ENCODE data around the gene AP1S1.
"Not testable (repeated sequence)": the region's sequence is repeated elsewhere in the genome, so short reads cannot be mapped to it uniquely, and the experiment has no call there.

Gene AP1S1

GRCh38 chr7:101111261-101111660, 43.0 kb upstream of the AP1S1 start:
- TF ChIP-seq CTCF (IDR thresholded peaks at IDR 0.05; ENCODE audit: control insufficient read depth, insufficient read depth, low read depth, low read length, missing control alignments), result no peak
- no peak overlapping the region for H3K4me3 ChIP-seq (ENCODE audit: control insufficient read depth, low read depth, low read length)
- DNase-seq (ENCODE audit: low read depth), result no peak

- H3K4me3 ChIP-seq (ENCODE audit: control insufficient read depth, low read depth, low read length), result no peak overlapping the region
- no peak for DNase-seq (ENCODE audit: low read depth)
- no peak for TF ChIP-seq CTCF (IDR thresholded peaks at IDR 0.05; ENCODE audit: control insufficient read depth, insufficient read depth, low read depth, low read length, missing control alignments)
Observed at GRCh38 chr7:101112233-101112632, 42.0 kb upstream of the AP1S1 start.

GRCh38 chr7:101113140-101113539, 41.1 kb upstream of the AP1S1 start:
- not testable (repeated sequence) for DNase-seq (ENCODE audit: low read depth); H3K4me3 ChIP-seq (ENCODE audit: control insufficient read depth, low read depth, low read length)

GRCh38 chr7:101113836-101114235, 40.4 kb upstream of the AP1S1 start:
- no peak for DNase-seq (ENCODE audit: low read depth)

GRCh38 chr7:101114492-101114891, 39.8 kb upstream of the AP1S1 start:
- no peak overlapping the region for H3K4me3 ChIP-seq (ENCODE audit: control insufficient read depth, low read depth, low read length)
- DNase-seq (ENCODE audit: low read depth), result no peak
- TF ChIP-seq CTCF (IDR thresholded peaks at IDR 0.05; ENCODE audit: control insufficient read depth, insufficient read depth, low read depth, low read length, missing control alignments), result no peak

More at GRCh38 chr7:101113836-101114235, 40.4 kb upstream of the AP1S1 start:
- H3K4me3 ChIP-seq (ENCODE audit: control insufficient read depth, low read depth, low read length), result no peak overlapping the region
- TF ChIP-seq CTCF (IDR thresholded peaks at IDR 0.05; ENCODE audit: control insufficient read depth, insufficient read depth, low read depth, low read length, missing control alignments), result no peak

GRCh38 chr7:101115215-101115614, 39.1 kb upstream of the AP1S1 start:
- DNase-seq (ENCODE audit: low read depth), result no peak
- H3K4me3 ChIP-seq (ENCODE audit: control insufficient read depth, low read depth, low read length), result no peak overlapping the region
- TF ChIP-seq CTCF (IDR thresholded peaks at IDR 0.05; ENCODE audit: control insufficient read depth, insufficient read depth, low read depth, low read length, missing control alignments), result no peak

- DNase-seq (ENCODE audit: low read depth), result no peak
- no peak overlapping the region for H3K4me3 ChIP-seq (ENCODE audit: control insufficient read depth, low read depth, low read length)
- no peak for TF ChIP-seq CTCF (IDR thresholded peaks at IDR 0.05; ENCODE audit: control insufficient read depth, insufficient read depth, low read depth, low read length, missing control alignments)
Observed at GRCh38 chr7:101116898-101117297, 37.4 kb upstream of the AP1S1 start.
